CD14-positive monocyte (primary cell): Measurements from ENCODE around the gene VKORC1L1. TPM values are rescaled to one million over a fixed set of nuclear protein-coding genes. Genes with fewer than 3 reads are reported as not detected.
"Not testable (repeated sequence)": the region's sequence is repeated elsewhere in the genome, so short reads cannot be mapped to it uniquely, and the experiment has no call there.

ENCODE experiments used
- DNase-seq, 3 donors: peaks; one replicate each; pipeline ENCODE4 v3.0.0-alpha.2; 2011 to 2022
- H2AFZ ChIP-seq: 2 replicates; pipeline ENCODE4 v1.6.0; 2012; ENCODE audit warnings: mild to moderate bottlenecking, low read depth, low read length, inconsistent platforms; ENCODE audit not compliant: insufficient read depth, poor library complexity, severe bottlenecking
- H3K27ac ChIP-seq, 2 donors: 1 replicate in 1 of 2; 2 replicates in 1 of 2; pipeline ENCODE4 v1.5.1; 2012 to 2013; ENCODE audit warnings: low read length in 2 of 2, control low read depth in 1 of 2, inconsistent platforms in 1 of 2, low read depth in 1 of 2, mild to moderate bottlenecking in 1 of 2
- H3K27me3 ChIP-seq, 2 donors: one replicate each; pipeline versions ENCODE4 v1.6.0 to v1.6.1; 2011 to 2013; ENCODE audit warnings: low read length in 2 of 2; ENCODE audit not compliant: control insufficient read depth in 2 of 2, insufficient read depth in 2 of 2
- H3K36me3 ChIP-seq, 2 donors: replicated peaks in 1 of 2; 1 replicate in 1 of 2; 2 replicates in 1 of 2; pipeline versions ENCODE4 v1.5.1 to v1.6.1; 2012 to 2013; ENCODE audit warnings: low read length in 2 of 2, control low read depth in 1 of 2, inconsistent platforms in 1 of 2, mild to moderate bottlenecking in 1 of 2; ENCODE audit not compliant: insufficient read depth in 2 of 2, control insufficient read depth in 1 of 2
- H3K4me1 ChIP-seq, 2 donors: 1 replicate in 1 of 2; 2 replicates in 1 of 2; pipeline versions ENCODE4 v1.5.1 to v1.6.1; 2012 to 2013; ENCODE audit warnings: low read length in 2 of 2, control low read depth in 1 of 2, inconsistent platforms in 1 of 2, mild to moderate bottlenecking in 1 of 2, moderate library complexity in 1 of 2; ENCODE audit not compliant: insufficient read depth in 2 of 2, control insufficient read depth in 1 of 2
- H3K4me2 ChIP-seq: replicated peaks from 2 replicates; pipeline ENCODE3; 2012; ENCODE audit warnings: low read length, moderate library complexity, mild to moderate bottlenecking; ENCODE audit not compliant: poor library complexity, severe bottlenecking; ENCODE audit errors: extremely low read depth
- H3K4me3 ChIP-seq, 3 experiments: fragments of 200-600 bp in 1 of 3; sonication (generic) in 1 of 3; replicated peaks in 1 of 3; 1 replicate in 2 of 3; 2 replicates in 1 of 3; pipeline ENCODE4 v1.5.1; 2011 to 2013; ENCODE audit warnings: low read length in 3 of 3, mild to moderate bottlenecking in 3 of 3, control low read depth in 2 of 3, low read depth in 2 of 3, inconsistent platforms in 1 of 3, moderate library complexity in 1 of 3
- H3K79me2 ChIP-seq: 2 replicates; pipeline ENCODE4 v1.6.0; 2012; ENCODE audit warnings: mild to moderate bottlenecking, control low read depth, inconsistent platforms, low read length, moderate library complexity; ENCODE audit not compliant: insufficient read depth
- H3K9ac ChIP-seq: 2 replicates; pipeline ENCODE4 v1.6.0; 2017; ENCODE audit warnings: low read length, mild to moderate bottlenecking; ENCODE audit not compliant: insufficient read depth, poor library complexity, severe bottlenecking
- H3K9me3 ChIP-seq, 2 donors: replicated peaks in 1 of 2; 1 replicate in 1 of 2; 2 replicates in 1 of 2; pipeline versions ENCODE4 v1.5.1 to v1.6.1; 2012 to 2013; ENCODE audit warnings: low read length in 2 of 2, control low read depth in 1 of 2; ENCODE audit not compliant: control insufficient read depth in 1 of 2, insufficient read depth in 1 of 2
- H4K20me1 ChIP-seq: 2 replicates; pipeline ENCODE4 v1.6.0; 2012; ENCODE audit warnings: mild to moderate bottlenecking, low read length, control low read depth, moderate library complexity; ENCODE audit not compliant: insufficient read depth
- H3K27ac Mint-ChIP-seq, 7 donors: one replicate each; pipeline ENCODE4 v1.8.0; 2020; ENCODE audit warnings: mild to moderate bottlenecking in 7 of 7, mixed read lengths in 7 of 7, moderate library complexity in 6 of 7, inconsistent platforms in 2 of 7
- H3K27me3 Mint-ChIP-seq, 3 donors: one replicate each; pipeline ENCODE4 v1.8.0; 2021 to 2022; ENCODE audit warnings: low read depth in 3 of 3, mild to moderate bottlenecking in 3 of 3, mixed read lengths in 3 of 3, moderate library complexity in 3 of 3, inconsistent platforms in 1 of 3
- H3K36me3 Mint-ChIP-seq, 2 donors: one replicate each; pipeline ENCODE4 v1.8.0; 2020; ENCODE audit warnings: mixed read lengths in 2 of 2, inconsistent platforms in 1 of 2, mild to moderate bottlenecking in 1 of 2
- H3K4me1 Mint-ChIP-seq: one replicate; pipeline ENCODE4 v1.8.0; 2020; ENCODE audit warnings: mild to moderate bottlenecking, mixed read lengths
- H3K4me3 Mint-ChIP-seq, 2 donors: one replicate each; pipeline ENCODE4 v1.8.0; 2020; ENCODE audit warnings: mild to moderate bottlenecking in 2 of 2, mixed read lengths in 2 of 2, moderate library complexity in 1 of 2
- H3K9me3 Mint-ChIP-seq, 7 donors: one replicate each; pipeline ENCODE4 v1.8.0; 2020 to 2022; ENCODE audit warnings: mixed read lengths in 7 of 7, mild to moderate bottlenecking in 6 of 7, moderate library complexity in 6 of 7, inconsistent platforms in 2 of 7
- WGBS: methylation state at CpG from one replicate; pipeline ENCODE4 v1.1.5; 2013; ENCODE audit warnings: missing lambda C conversion rate; ENCODE audit not compliant: insufficient coverage; 5-methylcytosine and 5-hydroxymethylcytosine counted together
- intact Hi-C, 2 donors: fragments of 100-400 bp; cut with micrococcal nuclease; formaldehyde crosslinking; loops; one replicate each; pipeline versions ENCODE4 v1.15.0 to v1.15.1; 2023
- polyA plus RNA-seq, 3 donors: library from polyadenylated mRNA; depleted of rRNA in 1 of 3; unstranded in 2 of 3; stranded (reverse) in 1 of 3; fragments of 300-500 nt in 2 of 3; fragments of >200 nt in 1 of 3; fragmentation: Illumina TruSeq in 2 of 3; gene quantifications; 1 replicate in 2 of 3; 2 replicates in 1 of 3; pipeline ENCODE4 v1.2.3, GENCODE V29; 2012 to 2021
- TF ChIP-seq, protein P1 (sequence below): fragments of 200-600 bp; IDR thresholded peaks from one replicate; pipeline ENCODE4 v1.8.0; 2022; ENCODE audit warnings: antibody characterized with exemption, mild to moderate bottlenecking

The VKORC1L1 gene
- polyA plus RNA-seq, 3 donors: 1.9 to 3.2 (median 2.7) TPM

DNA sequence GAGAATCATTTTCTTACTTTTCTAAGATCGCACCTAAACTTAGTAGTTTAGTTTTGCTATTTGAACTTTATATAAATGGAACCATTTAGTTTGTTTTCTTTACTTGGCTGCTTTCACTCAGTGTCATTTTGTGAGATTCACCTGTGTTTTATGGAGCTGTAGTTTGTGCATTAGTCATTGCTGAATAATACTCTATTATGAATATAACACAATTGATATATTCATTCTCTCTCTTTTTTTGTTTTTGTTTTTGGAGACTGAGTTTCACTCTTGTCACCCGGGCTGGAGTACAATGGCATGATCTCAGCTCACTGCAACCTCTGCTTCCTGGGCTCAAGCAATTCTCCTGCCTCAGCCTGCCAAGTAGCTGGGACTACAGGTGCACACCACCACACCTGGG is 16.8 kb downstream of the VKORC1L1 start:
- peaks cover 12 to 28% of the 10 kb centered on the region in 2 donors for H3K36me3 Mint-ChIP-seq
- H3K9me3 Mint-ChIP-seq: not testable (repeated sequence)

DNA sequence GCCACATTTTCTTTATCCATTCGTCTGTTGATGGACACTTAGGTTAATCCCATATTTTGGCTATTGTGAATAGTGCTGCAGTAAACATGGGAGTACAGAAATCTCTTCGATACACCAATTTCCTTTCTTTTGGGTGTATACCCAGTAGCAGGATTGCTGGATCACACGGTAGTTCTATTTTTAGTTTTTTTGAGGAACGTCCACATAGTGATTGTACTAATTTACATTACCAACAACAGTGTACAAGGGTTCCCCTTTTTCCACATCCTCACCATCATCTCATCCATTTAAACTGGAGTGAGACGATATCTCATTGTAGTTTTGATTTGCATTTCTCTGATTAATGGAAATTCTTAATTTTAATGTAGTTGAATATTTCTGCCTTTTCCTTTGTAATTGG is 19.3 kb downstream of the VKORC1L1 start:
- Histone ChIP-seq H3K9me3 (no peaks in the 10 kb centered on the region), H2AFZ (no peak overlapping the region), H3K4me2 (peak overlapping the region; percentile 22), H3K4me3 (no peak overlapping the region), H3K27ac (peak overlapping the region in 1 of 2 donors; percentile 17), H3K9ac (no peak overlapping the region), H3K36me3 (no peaks in the 10 kb centered on the region), H3K79me2 (no peaks in the 10 kb centered on the region), H3K4me1 (peaks cover 15 to 19% of the 10 kb centered on the region in 2 donors), H3K27me3 (no peaks in the 10 kb centered on the region), H4K20me1 (no peaks in the 10 kb centered on the region)
- peaks cover 0 to 6% (median 0%) of the 10 kb centered on the region in 7 donors for H3K9me3 Mint-ChIP-seq
- peaks cover 0 to 1% (median 0%) of the 10 kb centered on the region in 3 donors for H3K27me3 Mint-ChIP-seq
- H3K4me3 Mint-ChIP-seq: peak overlapping the region in 1 of 2 donors; percentile 68
- DNase-seq: peak; percentile 15 to 37 (median 20)
- WGBS: 80% methylated on average over 1 of the region's 5 CpGs
- H3K36me3 Mint-ChIP-seq: peaks cover 10 to 23% of the 10 kb centered on the region in 2 donors
- intact Hi-C loops: no loop called here
- H3K27ac Mint-ChIP-seq: peak overlapping the region in 4 of 7 donors; percentile 53 to 74 (median 64)
- peaks cover 32% of the 10 kb centered on the region for H3K4me1 Mint-ChIP-seq
- TF ChIP-seq, protein P1, sequence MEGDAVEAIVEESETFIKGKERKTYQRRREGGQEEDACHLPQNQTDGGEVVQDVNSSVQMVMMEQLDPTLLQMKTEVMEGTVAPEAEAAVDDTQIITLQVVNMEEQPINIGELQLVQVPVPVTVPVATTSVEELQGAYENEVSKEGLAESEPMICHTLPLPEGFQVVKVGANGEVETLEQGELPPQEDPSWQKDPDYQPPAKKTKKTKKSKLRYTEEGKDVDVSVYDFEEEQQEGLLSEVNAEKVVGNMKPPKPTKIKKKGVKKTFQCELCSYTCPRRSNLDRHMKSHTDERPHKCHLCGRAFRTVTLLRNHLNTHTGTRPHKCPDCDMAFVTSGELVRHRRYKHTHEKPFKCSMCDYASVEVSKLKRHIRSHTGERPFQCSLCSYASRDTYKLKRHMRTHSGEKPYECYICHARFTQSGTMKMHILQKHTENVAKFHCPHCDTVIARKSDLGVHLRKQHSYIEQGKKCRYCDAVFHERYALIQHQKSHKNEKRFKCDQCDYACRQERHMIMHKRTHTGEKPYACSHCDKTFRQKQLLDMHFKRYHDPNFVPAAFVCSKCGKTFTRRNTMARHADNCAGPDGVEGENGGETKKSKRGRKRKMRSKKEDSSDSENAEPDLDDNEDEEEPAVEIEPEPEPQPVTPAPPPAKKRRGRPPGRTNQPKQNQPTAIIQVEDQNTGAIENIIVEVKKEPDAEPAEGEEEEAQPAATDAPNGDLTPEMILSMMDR: no peak

More for the DNA sequence above, 16.8 kb downstream of the VKORC1L1 start:
- WGBS: no CpG with 5 or more reads among the region's 2 CpGs
- H4K20me1 ChIP-seq, H2AFZ ChIP-seq, H3K36me3 ChIP-seq, H3K9me3 ChIP-seq, H3K9ac ChIP-seq, H3K4me3 Mint-ChIP-seq, H3K27me3 ChIP-seq, intact Hi-C loops, H3K27ac ChIP-seq, H3K4me3 ChIP-seq, H3K27me3 Mint-ChIP-seq, H3K79me2 ChIP-seq, H3K4me2 ChIP-seq, DNase-seq: not testable (repeated sequence)
- Mint-ChIP-seq H3K4me1 (peaks cover 22% of the 10 kb centered on the region), H3K27ac (peak overlapping the region in 1 of 7 donors; percentile 35)
- H3K4me1 ChIP-seq: peaks cover 10 to 13% of the 10 kb centered on the region in 2 donors
